ENCODE results near the gene MYL6B.

Gene MYL6B

DNA sequence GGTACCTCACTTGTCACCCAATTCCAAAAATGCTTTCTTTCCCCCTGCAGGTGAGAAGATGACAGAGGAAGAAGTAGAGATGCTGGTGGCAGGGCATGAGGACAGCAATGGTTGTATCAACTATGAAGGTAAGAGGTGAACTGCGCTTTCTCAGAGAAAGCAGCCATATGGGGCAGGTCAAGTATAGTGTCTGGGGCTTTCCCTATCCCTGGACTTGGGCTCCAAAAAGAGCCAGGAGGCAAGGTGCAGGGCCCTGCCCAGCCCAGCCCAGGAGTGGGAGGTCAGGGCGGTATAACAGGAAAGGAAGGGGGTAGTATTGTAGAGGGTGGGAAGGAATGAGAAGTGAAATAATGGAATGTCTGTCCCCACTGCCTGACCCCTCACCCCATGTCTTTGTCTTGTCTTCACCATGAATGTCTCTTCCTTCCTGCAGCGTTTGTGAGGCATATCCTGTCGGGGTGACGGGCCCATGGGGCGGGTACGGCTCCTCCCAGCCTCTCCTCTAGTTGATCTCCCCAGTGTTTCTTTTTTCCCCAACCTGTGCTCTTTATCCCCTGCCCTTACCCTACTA is 7.9 kb downstream of the MYL6B start:
- Histone ChIP-seq H3K4me1 (ENCODE audit: insufficient read depth, low read length, poor library complexity, severe bottlenecking) (peaks cover 25% of the 10 kb centered on the region), H4K20me1 (ENCODE audit: insufficient read depth, low read length, poor library complexity, severe bottlenecking) (peaks cover 44% of the 10 kb centered on the region), H3K9ac (ENCODE audit: low read depth, low read length, poor library complexity, severe bottlenecking) (peak overlapping the region; percentile 94), H3K9me2 (replicated peaks; ENCODE audit: low read depth, low read length) (no peaks in the 10 kb centered on the region), H3K36me3 (ENCODE audit: insufficient read depth, low read length) (peaks cover 57% of the 10 kb centered on the region; the same call in 1 of the 2 replicates), H3K9me3 (ENCODE audit: insufficient read depth, low read depth, low read length) (no peaks in the 10 kb centered on the region), H3K27me3 (ENCODE audit: insufficient read depth, low read length, poor library complexity, severe bottlenecking) (no peaks in the 10 kb centered on the region), H3K4me3 (ENCODE audit: low read length, poor library complexity, severe bottlenecking) (peak overlapping the region; percentile 98), H3K79me2 (ENCODE audit: insufficient read depth, low read length) (peaks cover 52% of the 10 kb centered on the region), H2AFZ (ENCODE audit: low read length) (no peak overlapping the region), H3F3A (ENCODE audit: low read depth) (no peaks in the 10 kb centered on the region), H3K4me2 (ENCODE audit: low read depth, low read length, poor library complexity, severe bottlenecking) (peak overlapping the region; percentile 93)
- TF ChIP-seq, protein P1, sequence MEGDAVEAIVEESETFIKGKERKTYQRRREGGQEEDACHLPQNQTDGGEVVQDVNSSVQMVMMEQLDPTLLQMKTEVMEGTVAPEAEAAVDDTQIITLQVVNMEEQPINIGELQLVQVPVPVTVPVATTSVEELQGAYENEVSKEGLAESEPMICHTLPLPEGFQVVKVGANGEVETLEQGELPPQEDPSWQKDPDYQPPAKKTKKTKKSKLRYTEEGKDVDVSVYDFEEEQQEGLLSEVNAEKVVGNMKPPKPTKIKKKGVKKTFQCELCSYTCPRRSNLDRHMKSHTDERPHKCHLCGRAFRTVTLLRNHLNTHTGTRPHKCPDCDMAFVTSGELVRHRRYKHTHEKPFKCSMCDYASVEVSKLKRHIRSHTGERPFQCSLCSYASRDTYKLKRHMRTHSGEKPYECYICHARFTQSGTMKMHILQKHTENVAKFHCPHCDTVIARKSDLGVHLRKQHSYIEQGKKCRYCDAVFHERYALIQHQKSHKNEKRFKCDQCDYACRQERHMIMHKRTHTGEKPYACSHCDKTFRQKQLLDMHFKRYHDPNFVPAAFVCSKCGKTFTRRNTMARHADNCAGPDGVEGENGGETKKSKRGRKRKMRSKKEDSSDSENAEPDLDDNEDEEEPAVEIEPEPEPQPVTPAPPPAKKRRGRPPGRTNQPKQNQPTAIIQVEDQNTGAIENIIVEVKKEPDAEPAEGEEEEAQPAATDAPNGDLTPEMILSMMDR (conservative IDR thresholded peaks at IDR 0.05; ENCODE audit: low read length), result no peak

DNA sequence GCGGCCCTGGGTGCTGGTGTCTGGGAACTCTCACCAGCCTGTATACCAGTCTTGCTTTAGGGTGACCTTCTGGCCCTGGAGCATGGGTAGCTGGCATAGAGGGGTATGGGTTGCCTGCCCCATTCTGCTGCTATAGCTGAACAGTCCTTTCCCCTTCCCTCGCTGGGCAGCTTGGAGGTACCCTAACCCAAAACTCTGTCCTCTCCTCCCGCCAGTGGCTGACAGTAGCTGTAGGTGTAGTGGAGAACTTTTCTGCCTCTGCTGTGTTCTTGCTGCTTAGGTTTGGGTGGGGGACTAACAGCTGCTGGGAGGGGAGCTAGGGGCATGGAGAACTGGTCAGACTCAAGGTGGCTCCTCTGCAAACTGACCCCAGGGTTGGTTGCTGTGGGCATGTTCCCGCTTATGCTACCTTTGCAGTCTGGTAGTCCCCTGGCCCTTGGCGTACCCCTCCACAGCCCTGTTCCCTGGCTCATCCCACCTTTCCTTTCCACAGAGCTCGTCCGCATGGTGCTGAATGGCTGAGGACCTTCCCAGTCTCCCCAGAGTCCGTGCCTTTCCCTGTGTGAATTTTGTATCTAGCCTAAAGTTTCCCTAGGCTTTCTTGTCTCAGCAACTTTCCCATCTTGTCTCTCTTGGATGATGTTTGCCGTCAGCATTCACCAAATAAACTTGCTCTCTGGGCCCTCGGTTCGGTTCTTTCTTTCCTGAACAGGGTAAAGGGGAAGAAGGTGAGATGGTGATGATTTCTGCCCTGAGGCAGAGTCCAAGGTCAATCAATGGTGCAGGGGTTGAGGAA is 8.7 kb downstream of the MYL6B start:
- peak overlapping the region; percentile 94 for H3K9ac ChIP-seq (ENCODE audit: low read depth, low read length, poor library complexity, severe bottlenecking)
- peaks cover 25% of the 10 kb centered on the region for H3K4me1 ChIP-seq (ENCODE audit: insufficient read depth, low read length, poor library complexity, severe bottlenecking)
- peak overlapping the region; percentile 98 for H3K4me3 ChIP-seq (ENCODE audit: low read length, poor library complexity, severe bottlenecking)
- H3K79me2 ChIP-seq (ENCODE audit: insufficient read depth, low read length), result peaks cover 52% of the 10 kb centered on the region
- H3F3A ChIP-seq (ENCODE audit: low read depth), result no peaks in the 10 kb centered on the region
- H4K20me1 ChIP-seq (ENCODE audit: insufficient read depth, low read length, poor library complexity, severe bottlenecking), result peaks cover 44% of the 10 kb centered on the region
- H2AFZ ChIP-seq (ENCODE audit: low read length), result no peak overlapping the region
- peaks cover 65% of the 10 kb centered on the region; the same call in 1 of the 2 replicates for H3K36me3 ChIP-seq (ENCODE audit: insufficient read depth, low read length)
- no peaks in the 10 kb centered on the region for H3K27me3 ChIP-seq (ENCODE audit: insufficient read depth, low read length, poor library complexity, severe bottlenecking)
- no peaks in the 10 kb centered on the region for H3K9me3 ChIP-seq (ENCODE audit: insufficient read depth, low read depth, low read length)
- no peaks in the 10 kb centered on the region for H3K9me2 ChIP-seq (replicated peaks; ENCODE audit: low read depth, low read length)
- no peak for TF ChIP-seq EZH2phosphoT487 (IDR thresholded peaks at IDR 0.05; ENCODE audit: borderline replicate concordance)
- TF ChIP-seq, protein P1 (conservative IDR thresholded peaks at IDR 0.05; ENCODE audit: low read length), result no peak
- H3K4me2 ChIP-seq (ENCODE audit: low read depth, low read length, poor library complexity, severe bottlenecking), result peak overlapping the region; percentile 93

DNA sequence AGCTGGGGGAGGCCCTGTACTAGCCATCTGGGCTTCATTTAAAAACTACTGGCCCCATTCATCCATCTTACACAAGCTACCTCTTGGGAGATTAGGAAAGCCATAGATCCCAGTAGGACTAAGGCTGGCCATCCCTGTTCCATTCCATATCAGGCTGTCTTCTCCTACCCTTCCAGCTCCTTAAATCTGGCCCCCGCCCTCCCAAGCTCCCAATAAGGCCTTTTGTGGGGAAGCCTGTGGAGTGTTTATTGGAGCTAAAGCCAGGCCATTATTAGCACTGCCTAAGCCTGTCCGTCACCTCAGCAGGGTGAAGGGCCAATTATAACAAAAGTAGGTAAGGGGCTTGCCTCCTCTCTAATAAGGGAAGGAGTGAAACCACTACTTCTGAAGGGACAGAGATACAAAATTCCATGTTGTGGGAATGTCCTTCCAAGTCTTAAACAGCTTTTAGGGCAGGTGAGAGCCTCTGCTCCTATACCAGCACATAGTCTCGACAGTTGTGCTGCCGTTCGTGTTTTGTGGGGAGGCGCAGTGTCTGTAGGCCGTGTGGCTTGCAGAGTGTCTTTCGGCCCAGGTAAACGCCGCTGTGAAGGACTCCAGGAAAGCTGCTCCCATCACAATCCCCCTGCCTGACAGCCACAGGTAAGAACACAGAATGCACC is 9.4 kb downstream of the MYL6B start:
- Histone ChIP-seq H3K9me2 (replicated peaks; ENCODE audit: low read depth, low read length) (no peaks in the 10 kb centered on the region), H3K27me3 (ENCODE audit: insufficient read depth, low read length, poor library complexity, severe bottlenecking) (no peaks in the 10 kb centered on the region), H3K9ac (ENCODE audit: low read depth, low read length, poor library complexity, severe bottlenecking) (no peak overlapping the region), H3F3A (ENCODE audit: low read depth) (no peaks in the 10 kb centered on the region), H3K4me3 (ENCODE audit: low read length, poor library complexity, severe bottlenecking) (no peak overlapping the region), H3K9me3 (ENCODE audit: insufficient read depth, low read depth, low read length) (no peaks in the 10 kb centered on the region), H3K4me1 (ENCODE audit: insufficient read depth, low read length, poor library complexity, severe bottlenecking) (peaks cover 25% of the 10 kb centered on the region), H3K4me2 (ENCODE audit: low read depth, low read length, poor library complexity, severe bottlenecking) (peak overlapping the region; percentile 93), H3K79me2 (ENCODE audit: insufficient read depth, low read length) (peaks cover 47% of the 10 kb centered on the region), H3K36me3 (ENCODE audit: insufficient read depth, low read length) (peaks cover 70% of the 10 kb centered on the region; the same call in 1 of the 2 replicates), H4K20me1 (ENCODE audit: insufficient read depth, low read length, poor library complexity, severe bottlenecking) (peaks cover 44% of the 10 kb centered on the region), H2AFZ (ENCODE audit: low read length) (no peak overlapping the region)
- TF ChIP-seq EZH2phosphoT487 (IDR thresholded peaks at IDR 0.05; ENCODE audit: borderline replicate concordance), result no peak
- TF ChIP-seq, protein P1 (conservative IDR thresholded peaks at IDR 0.05; ENCODE audit: low read length), result no peak
